Measurements from ENCODE around the gene DIP2B. TPM values are rescaled to one million over a fixed set of nuclear protein-coding genes. Genes with fewer than 3 reads are reported as not detected.
"Not testable (repeated sequence)": the region's sequence is repeated elsewhere in the genome, so short reads cannot be mapped to it uniquely, and the experiment has no call there.

Gene DIP2B
- total RNA-seq, 2 experiments from 2014 or later: 23.3 to 23.7 TPM

GRCh38 chr12:50751948-50752721, 247.3 kb downstream of the DIP2B start:
- H3K36me3 Mint-ChIP-seq: peaks cover 1% of the 10 kb centered on the region
- H3K27me3 Mint-ChIP-seq: no peaks in the 10 kb centered on the region
- H3K4me1 Mint-ChIP-seq (ENCODE audit: low read depth): no peaks in the 10 kb centered on the region
- ChIA-PET POLR2A (no interaction called here), CTCF (no interaction called here)
- no peak overlapping the region for H3K4me3 Mint-ChIP-seq
- H3K9me3 Mint-ChIP-seq: no peaks in the 10 kb centered on the region
- no peak overlapping the region for H3K27ac Mint-ChIP-seq
- intact Hi-C loops (cut with micrococcal nuclease): no loop called here
- DNase-seq: no peak

- H3K4me1 Mint-ChIP-seq (ENCODE audit: low read depth): no peaks in the 10 kb centered on the region
- no peaks in the 10 kb centered on the region for H3K9me3 Mint-ChIP-seq
- H3K4me3 Mint-ChIP-seq: no peak overlapping the region
- ChIA-PET POLR2A (no interaction called here), CTCF (no interaction called here)
- H3K27ac Mint-ChIP-seq: no peak overlapping the region
- H3K27me3 Mint-ChIP-seq: no peaks in the 10 kb centered on the region
- no peaks in the 10 kb centered on the region for H3K36me3 Mint-ChIP-seq
- intact Hi-C loops (cut with micrococcal nuclease): no loop called here
- DNase-seq: no peak
Observed at GRCh38 chr12:50753232-50753769, 248.5 kb downstream of the DIP2B start.

GRCh38 chr12:50763639-50764285, 259.0 kb downstream of the DIP2B start, which contains the start of gene ATF1:
TSS of gene ATF1 (plus strand) at chr12:50764101. CDS start at chr12:50780146, 16,045 bp downstream.
- CTCF ChIA-PET: interaction anchor here (1.5 to 3.4 kb wide), 7 partner anchors 10 to 587 kb away, joined by 4 to 52 read pairs (median 24); partner anchors contain the start of gene SLC11A2
- POLR2A ChIA-PET: interaction anchor here (0.6 to 2.9 kb wide), 11 partner anchors 10 to 578 kb away, joined by 3 to 22 read pairs (median 4); partner anchors contain the start of genes CSRNP2, LETMD1, POU6F1 and SLC11A2
- peak; percentile 94 for DNase-seq
- H3K9me3 Mint-ChIP-seq: peaks cover 3% of the 10 kb centered on the region
- intact Hi-C loops (cut with micrococcal nuclease): loop anchor here (1.0 to 10.0 kb wide), 4 partner anchors 215 to 581 kb away; partner anchors contain the start of gene CELA1
- H3K4me1 Mint-ChIP-seq (ENCODE audit: low read depth): peaks cover 34% of the 10 kb centered on the region
- H3K27ac Mint-ChIP-seq: peak within 1 kb of the TSS; percentile 87
- H3K27me3 Mint-ChIP-seq: no peaks in the 10 kb centered on the region
- peaks cover 2% of the 10 kb centered on the region for H3K36me3 Mint-ChIP-seq
- peak within 1 kb of the TSS; percentile 82 for H3K4me3 Mint-ChIP-seq

GRCh38 chr12:50764286-50765094, 259.7 kb downstream of the DIP2B start:
- peak; percentile 78 for DNase-seq
- ChIA-PET POLR2A (interaction anchor here (0.5 to 2.9 kb wide), 11 partner anchors 9 to 577 kb away, joined by 3 to 22 read pairs (median 4); partner anchors contain the start of genes CSRNP2, LETMD1, POU6F1 and SLC11A2), CTCF (interaction anchor here (0.6 to 3.4 kb wide), 33 partner anchors 9 to 586 kb away, joined by 3 to 52 read pairs (median 4); partner anchors contain the start of genes DAZAP2, LETMD1, POU6F1 and SLC11A2)
- H3K27me3 Mint-ChIP-seq: no peaks in the 10 kb centered on the region
- peak overlapping the region; percentile 82 for H3K4me3 Mint-ChIP-seq
- intact Hi-C loops (cut with micrococcal nuclease): loop anchor here (1.0 to 10.0 kb wide), 5 partner anchors 61 to 580 kb away; partner anchors contain the start of gene CELA1
- H3K27ac Mint-ChIP-seq: peak overlapping the region; percentile 87
- peaks cover 3% of the 10 kb centered on the region for H3K9me3 Mint-ChIP-seq
- peaks cover 39% of the 10 kb centered on the region for H3K4me1 Mint-ChIP-seq (ENCODE audit: low read depth)
- peaks cover 7% of the 10 kb centered on the region for H3K36me3 Mint-ChIP-seq

GRCh38 chr12:50765095-50765911, 260.5 kb downstream of the DIP2B start:
- peaks cover 3% of the 10 kb centered on the region for H3K9me3 Mint-ChIP-seq
- H3K36me3 Mint-ChIP-seq: peaks cover 8% of the 10 kb centered on the region
- intact Hi-C loops (cut with micrococcal nuclease): loop anchor here (1.0 to 10.0 kb wide), 4 partner anchors 60 to 579 kb away; partner anchors contain the start of gene CELA1
- H3K27me3 Mint-ChIP-seq: no peaks in the 10 kb centered on the region
- CTCF ChIA-PET: interaction anchor here (0.6 to 3.4 kb wide), 33 partner anchors 9 to 585 kb away, joined by 3 to 52 read pairs (median 4); partner anchors contain the start of genes DAZAP2, LETMD1, POU6F1 and SLC11A2
- POLR2A ChIA-PET: interaction anchor here (0.5 to 2.9 kb wide), 7 partner anchors 9 to 506 kb away, joined by 3 to 22 read pairs (median 4); partner anchors contain the start of genes LETMD1, POU6F1 and SLC11A2
- DNase-seq: peak; percentile 64
- H3K27ac Mint-ChIP-seq: peak overlapping the region; percentile 87
- peaks cover 39% of the 10 kb centered on the region for H3K4me1 Mint-ChIP-seq (ENCODE audit: low read depth)
- peak overlapping the region; percentile 82 for H3K4me3 Mint-ChIP-seq

- peaks cover 32% of the 10 kb centered on the region for H3K4me1 Mint-ChIP-seq (ENCODE audit: low read depth)
- intact Hi-C loops (cut with micrococcal nuclease): loop anchor here (10.0 kb wide), 2 partner anchors 476 to 576 kb away; partner anchors contain the start of gene CELA1
- H3K36me3 Mint-ChIP-seq: peaks cover 20% of the 10 kb centered on the region
- CTCF ChIA-PET: interaction anchor here (0.6 to 1.1 kb wide), 3 partner anchors 27 to 801 kb away, joined by 3 to 4 read pairs (median 3); no protein-coding TSS in a partner anchor
- POLR2A ChIA-PET: no interaction called here
- peaks cover 3% of the 10 kb centered on the region for H3K9me3 Mint-ChIP-seq
- H3K27me3 Mint-ChIP-seq: no peaks in the 10 kb centered on the region
- no peak overlapping the region for H3K27ac Mint-ChIP-seq
- no peak overlapping the region for H3K4me3 Mint-ChIP-seq
- no peak for DNase-seq
Observed at GRCh38 chr12:50768391-50768790, 263.6 kb downstream of the DIP2B start.

- H3K27me3 Mint-ChIP-seq, H3K9me3 Mint-ChIP-seq, H3K4me3 Mint-ChIP-seq, POLR2A ChIA-PET, DNase-seq, H3K27ac Mint-ChIP-seq: not testable (repeated sequence)
- H3K4me1 Mint-ChIP-seq (ENCODE audit: low read depth): peaks cover 35% of the 10 kb centered on the region
- intact Hi-C loops (cut with micrococcal nuclease): loop anchor here (10.0 kb wide), 2 partner anchors 476 to 576 kb away; partner anchors contain the start of gene CELA1
- H3K36me3 Mint-ChIP-seq: peaks cover 18% of the 10 kb centered on the region
- CTCF ChIA-PET: interaction anchor here (1.0 to 1.1 kb wide), 2 partner anchors 26 to 801 kb away, joined by 3 to 4 read pairs; no protein-coding TSS in a partner anchor
Observed at GRCh38 chr12:50768813-50769212, 264.0 kb downstream of the DIP2B start.

GRCh38 chr12:50771409-50771808, 266.6 kb downstream of the DIP2B start:
- Mint-ChIP-seq H3K36me3 (peaks cover 20% of the 10 kb centered on the region), H3K4me3 (no peak overlapping the region), H3K9me3 (peaks cover 3% of the 10 kb centered on the region), H3K27ac (no peak overlapping the region), H3K4me1 (ENCODE audit: low read depth) (peaks cover 35% of the 10 kb centered on the region), H3K27me3 (no peaks in the 10 kb centered on the region)
- POLR2A ChIA-PET: interaction anchor here (0.6 kb wide), 1 partner anchor 266 kb away, joined by 3 read pairs; no protein-coding TSS in a partner anchor
- intact Hi-C loops (cut with micrococcal nuclease): no loop called here
- CTCF ChIA-PET: no interaction called here
- no peak for DNase-seq

- no peak overlapping the region for H3K4me3 Mint-ChIP-seq
- H3K36me3 Mint-ChIP-seq: peaks cover 20% of the 10 kb centered on the region
- peaks cover 3% of the 10 kb centered on the region for H3K9me3 Mint-ChIP-seq
- H3K4me1 Mint-ChIP-seq (ENCODE audit: low read depth): peaks cover 38% of the 10 kb centered on the region
- no peaks in the 10 kb centered on the region for H3K27me3 Mint-ChIP-seq
- ChIA-PET POLR2A (no interaction called here), CTCF (no interaction called here)
- DNase-seq: no peak
- no peak overlapping the region for H3K27ac Mint-ChIP-seq
- intact Hi-C loops (cut with micrococcal nuclease): no loop called here
Observed at GRCh38 chr12:50772470-50772869, 267.7 kb downstream of the DIP2B start.

GRCh38 chr12:50772877-50773276, 268.1 kb downstream of the DIP2B start:
- Mint-ChIP-seq H3K27ac (no peak overlapping the region), H3K9me3 (peaks cover 3% of the 10 kb centered on the region), H3K36me3 (peaks cover 20% of the 10 kb centered on the region), H3K4me3 (no peak overlapping the region), H3K27me3 (no peaks in the 10 kb centered on the region), H3K4me1 (ENCODE audit: low read depth) (peaks cover 42% of the 10 kb centered on the region)
- no peak for DNase-seq
- ChIA-PET POLR2A (interaction anchor here (2.1 kb wide), 1 partner anchor 8 kb away, joined by 14 read pairs; the partner anchor contains the start of gene ATF1), CTCF (interaction anchor here (0.6 to 2.4 kb wide), 3 partner anchors 8 to 53 kb away, joined by 3 to 24 read pairs (median 4); partner anchors contain the start of gene ATF1)
- intact Hi-C loops (cut with micrococcal nuclease): no loop called here

All from activated CD4-positive, alpha-beta memory T cell treated with anti-CD3 and anti-CD28 coated beads for 36 hours (primary cell).